HG02678 (cell line): Measurements from ENCODE around the gene HDAC4.

Experiments
- ATAC-seq: cut with Tn5 transposase; IDR thresholded peaks from one replicate; pipeline ENCODE4 v1.9.1; 2021; ENCODE audit warnings: mild to moderate bottlenecking, moderate library complexity; ENCODE audit not compliant: unreplicated experiment

HDAC4 gene

GRCh38 chr2:239061121-239061666 lies 339.6 kb downstream of the HDAC4 start:
- no peak for ATAC-seq

- ATAC-seq, result no peak
Measured at GRCh38 chr2:239060676-239061075, 340.1 kb downstream of the HDAC4 start.

- ATAC-seq, result no peak
Measured at GRCh38 chr2:239059854-239060253, 341.0 kb downstream of the HDAC4 start.

GRCh38 chr2:239058766-239059165 lies 342.1 kb downstream of the HDAC4 start:
- ATAC-seq, result no peak

GRCh38 chr2:239057533-239057932 lies 343.3 kb downstream of the HDAC4 start:
- no peak for ATAC-seq

GRCh38 chr2:239056611-239057010 lies 344.2 kb downstream of the HDAC4 start:
- ATAC-seq, result no peak

GRCh38 chr2:239055756-239056493 lies 344.9 kb downstream of the HDAC4 start:
- ATAC-seq, result no peak

- ATAC-seq, result no peak
Measured at GRCh38 chr2:239054921-239055320, 345.9 kb downstream of the HDAC4 start.

- ATAC-seq, result no peak
Measured at GRCh38 chr2:239053801-239054503, 346.9 kb downstream of the HDAC4 start.

- no peak for ATAC-seq
Measured at GRCh38 chr2:239052798-239053665, 347.8 kb downstream of the HDAC4 start.

- no peak for ATAC-seq
Measured at GRCh38 chr2:239051891-239052445, 348.9 kb downstream of the HDAC4 start.

- no peak for ATAC-seq
Measured at GRCh38 chr2:239050252-239050649, 350.6 kb downstream of the HDAC4 start.

- no peak for ATAC-seq
Measured at GRCh38 chr2:239049421-239050251, 351.2 kb downstream of the HDAC4 start.

- ATAC-seq, result no peak
Measured at GRCh38 chr2:239048736-239049135, 352.1 kb downstream of the HDAC4 start.

- ATAC-seq, result no peak
Measured at GRCh38 chr2:239047861-239048260, 353.0 kb downstream of the HDAC4 start.

GRCh38 chr2:239047420-239047819 lies 353.4 kb downstream of the HDAC4 start:
- ATAC-seq, result no peak

- ATAC-seq, result no peak
Measured at GRCh38 chr2:239046822-239047221, 354.0 kb downstream of the HDAC4 start.

GRCh38 chr2:239044336-239044735 lies 356.5 kb downstream of the HDAC4 start:
- ATAC-seq, result no peak

GRCh38 chr2:239043326-239043725 lies 357.5 kb downstream of the HDAC4 start:
- no peak for ATAC-seq
